Memory B cell (primary cell): Measurements from ENCODE around the gene RAB11A.

Source experiments
- ATAC-seq: fragments of 150-1000 bp; cut with Tn5 transposase; 2 replicates; pipeline ENCODE4 v1.10.0; 2021; ENCODE audit warnings: low read depth, mild to moderate bottlenecking, moderate library complexity
- DNase-seq, 2 donors: peaks; one replicate each; pipeline ENCODE4 v3.0.0; 2022; ENCODE audit warnings: low spot score in 2 of 2
- H3K27ac Mint-ChIP-seq: one replicate; pipeline ENCODE4 v1.8.0; 2022; ENCODE audit warnings: mild to moderate bottlenecking, moderate library complexity, mixed read lengths
- H3K27me3 Mint-ChIP-seq: one replicate; pipeline ENCODE4 v1.8.0; 2022; ENCODE audit warnings: mixed read lengths
- H3K36me3 Mint-ChIP-seq: one replicate; pipeline ENCODE4 v1.8.0; 2022; ENCODE audit warnings: mild to moderate bottlenecking, mixed read lengths
- H3K4me1 Mint-ChIP-seq: one replicate; pipeline ENCODE4 v1.8.0; 2022; ENCODE audit warnings: mixed read lengths
- H3K4me3 Mint-ChIP-seq: one replicate; pipeline ENCODE4 v1.8.0; 2022; ENCODE audit warnings: mild to moderate bottlenecking, moderate library complexity, mixed read lengths
- H3K9me3 Mint-ChIP-seq: one replicate; pipeline ENCODE4 v1.8.0; 2022; ENCODE audit warnings: mixed read lengths

The RAB11A gene

DNA sequence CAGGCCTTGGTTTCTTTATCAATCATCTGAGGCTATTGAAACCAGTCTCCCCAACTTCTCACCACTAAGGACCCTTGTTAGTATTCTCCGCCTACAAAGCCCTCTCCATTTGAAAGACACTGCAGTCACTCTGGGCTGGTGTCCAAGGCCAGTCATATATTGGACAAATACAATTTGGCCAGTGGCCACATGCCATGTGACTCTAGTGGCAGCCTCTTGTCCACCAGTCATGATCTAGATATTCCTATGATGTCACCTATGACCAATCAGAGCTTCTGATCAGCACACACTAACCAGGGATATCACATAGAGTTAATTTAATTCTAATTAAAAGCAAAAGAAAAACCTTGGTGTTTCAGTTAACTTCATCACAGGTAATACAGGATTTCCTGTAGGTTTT is 68.2 kb downstream of the RAB11A start:
- no peaks in the 10 kb centered on the region for H3K36me3 Mint-ChIP-seq
- H3K27ac Mint-ChIP-seq: no peak overlapping the region
- H3K4me1 Mint-ChIP-seq: peaks cover 2% of the 10 kb centered on the region
- DNase-seq (no peak), ATAC-seq (no peak)
- H3K9me3 Mint-ChIP-seq: no peaks in the 10 kb centered on the region
- H3K27me3 Mint-ChIP-seq: no peaks in the 10 kb centered on the region
- no peak overlapping the region for H3K4me3 Mint-ChIP-seq

DNA sequence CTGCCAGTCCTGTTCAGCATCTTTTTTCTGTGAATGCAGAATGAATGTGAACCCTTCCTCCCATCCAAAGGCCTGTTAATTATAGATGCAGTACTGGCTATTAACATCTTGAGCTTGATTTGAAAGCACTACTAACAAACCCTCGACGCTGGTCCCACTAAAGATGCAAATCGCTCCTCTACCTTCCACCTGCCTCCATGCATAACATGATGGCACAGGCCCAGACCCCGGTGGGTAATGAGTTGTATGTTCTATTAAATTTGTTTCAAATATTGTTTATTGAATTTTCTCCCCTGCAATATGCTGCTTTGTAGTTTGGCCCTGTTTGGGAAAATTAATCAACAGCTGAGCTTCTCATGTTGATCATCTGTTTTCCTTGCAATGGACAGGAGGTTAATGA is 69.3 kb downstream of the RAB11A start:
- Mint-ChIP-seq H3K27me3 (peaks cover 1% of the 10 kb centered on the region), H3K4me1 (peaks cover 2% of the 10 kb centered on the region), H3K9me3 (no peaks in the 10 kb centered on the region), H3K4me3 (no peak overlapping the region), H3K27ac (no peak overlapping the region), H3K36me3 (no peaks in the 10 kb centered on the region)
- DNase-seq (no peak), ATAC-seq (no peak)

DNA sequence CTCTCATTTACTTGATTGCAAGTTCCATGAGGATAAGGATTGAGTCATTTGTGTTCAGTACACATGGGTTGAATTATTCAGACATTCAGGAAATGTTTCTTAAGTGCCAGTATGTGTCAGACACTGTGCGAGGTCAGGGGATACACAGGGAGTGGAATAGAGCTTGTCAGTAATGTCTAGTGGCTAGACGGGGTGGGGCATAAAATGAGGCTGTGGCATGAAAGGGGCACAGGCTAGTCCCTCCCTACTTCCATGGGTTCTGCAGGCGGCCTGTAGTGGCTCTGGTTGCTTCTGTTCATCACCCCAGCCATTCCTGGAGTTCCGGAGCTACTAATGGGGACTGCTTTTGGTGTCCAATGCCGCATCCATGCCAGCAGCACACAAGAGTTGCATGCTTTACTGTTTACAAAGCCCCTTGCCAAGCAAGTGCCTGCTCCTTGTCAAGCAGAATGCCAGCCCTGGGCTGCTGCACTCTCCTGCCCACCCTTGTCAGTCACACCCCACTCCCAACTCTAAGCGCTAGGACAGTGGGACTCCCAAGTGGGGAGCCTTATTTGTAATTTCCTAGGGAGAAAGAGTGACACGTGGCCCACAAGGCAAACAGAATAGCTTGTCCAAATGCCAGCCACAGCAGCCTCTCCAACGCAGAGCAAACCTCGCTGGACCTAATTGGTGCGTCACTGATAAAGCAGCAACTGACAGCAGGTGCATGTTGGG is 70.8 kb downstream of the RAB11A start:
- Mint-ChIP-seq H3K27ac (no peak overlapping the region), H3K27me3 (peaks cover 4% of the 10 kb centered on the region), H3K4me1 (peaks cover 2% of the 10 kb centered on the region), H3K9me3 (no peaks in the 10 kb centered on the region), H3K36me3 (no peaks in the 10 kb centered on the region), H3K4me3 (no peak overlapping the region)
- no peak for ATAC-seq
- DNase-seq: no peak

DNA sequence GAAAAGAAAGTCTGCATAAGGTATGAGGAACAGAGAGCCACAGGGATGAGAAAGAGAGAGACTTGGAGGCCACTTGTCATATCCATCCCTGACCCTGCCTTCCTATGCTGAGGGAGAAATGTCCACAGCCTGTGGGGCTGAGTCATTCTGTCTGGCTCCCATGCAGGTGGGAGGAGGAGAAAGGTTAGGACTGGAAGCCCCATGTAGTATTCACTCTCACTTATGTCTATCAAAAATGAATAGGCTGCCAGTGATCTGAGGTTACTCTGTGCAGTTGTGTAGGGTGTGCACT is 71.3 kb downstream of the RAB11A start:
- no peak overlapping the region for H3K27ac Mint-ChIP-seq
- H3K9me3 Mint-ChIP-seq: no peaks in the 10 kb centered on the region
- H3K4me1 Mint-ChIP-seq: peaks cover 2% of the 10 kb centered on the region
- no peaks in the 10 kb centered on the region for H3K36me3 Mint-ChIP-seq
- ATAC-seq (no peak), DNase-seq (no peak)
- H3K27me3 Mint-ChIP-seq: peaks cover 4% of the 10 kb centered on the region
- no peak overlapping the region for H3K4me3 Mint-ChIP-seq
